ENCODE measurements around the gene HDAC1.
"Not testable (repeated sequence)": the region's sequence is repeated elsewhere in the genome, so short reads cannot be mapped to it uniquely, and the experiment has no call there.

GRCh38 chr1:32263236-32263593, 28.7 kb upstream of the HDAC1 start:
- not testable (repeated sequence) for TF ChIP-seq POLR2A (IDR thresholded peaks at IDR 0.05; ENCODE audit: low read length); GATA1 (IDR thresholded peaks at IDR 0.05; ENCODE audit: low read depth, low read length)

Measured in erythroblast (primary cell).